CD14-positive monocyte (primary cell): ENCODE measurements around the gene FAM43A. TPM values are rescaled to one million over a fixed set of nuclear protein-coding genes. Genes with fewer than 3 reads are reported as not detected.

Experiments
- DNase-seq, 3 donors: peaks; one replicate each; pipeline ENCODE4 v3.0.0-alpha.2; 2011 to 2022
- H2AFZ ChIP-seq: 2 replicates; pipeline ENCODE4 v1.6.0; 2012; ENCODE audit warnings: mild to moderate bottlenecking, low read depth, low read length, inconsistent platforms; ENCODE audit not compliant: insufficient read depth, poor library complexity, severe bottlenecking
- H3K27ac ChIP-seq, 2 donors: 1 replicate in 1 of 2; 2 replicates in 1 of 2; pipeline ENCODE4 v1.5.1; 2012 to 2013; ENCODE audit warnings: low read length in 2 of 2, control low read depth in 1 of 2, inconsistent platforms in 1 of 2, low read depth in 1 of 2, mild to moderate bottlenecking in 1 of 2
- H3K27me3 ChIP-seq, 2 donors: one replicate each; pipeline versions ENCODE4 v1.6.0 to v1.6.1; 2011 to 2013; ENCODE audit warnings: low read length in 2 of 2; ENCODE audit not compliant: control insufficient read depth in 2 of 2, insufficient read depth in 2 of 2
- H3K36me3 ChIP-seq, 2 donors: replicated peaks in 1 of 2; 1 replicate in 1 of 2; 2 replicates in 1 of 2; pipeline versions ENCODE4 v1.5.1 to v1.6.1; 2012 to 2013; ENCODE audit warnings: low read length in 2 of 2, control low read depth in 1 of 2, inconsistent platforms in 1 of 2, mild to moderate bottlenecking in 1 of 2; ENCODE audit not compliant: insufficient read depth in 2 of 2, control insufficient read depth in 1 of 2
- H3K4me1 ChIP-seq, 2 donors: 1 replicate in 1 of 2; 2 replicates in 1 of 2; pipeline versions ENCODE4 v1.5.1 to v1.6.1; 2012 to 2013; ENCODE audit warnings: low read length in 2 of 2, control low read depth in 1 of 2, inconsistent platforms in 1 of 2, mild to moderate bottlenecking in 1 of 2, moderate library complexity in 1 of 2; ENCODE audit not compliant: insufficient read depth in 2 of 2, control insufficient read depth in 1 of 2
- H3K4me2 ChIP-seq: replicated peaks from 2 replicates; pipeline ENCODE3; 2012; ENCODE audit warnings: low read length, moderate library complexity, mild to moderate bottlenecking; ENCODE audit not compliant: poor library complexity, severe bottlenecking; ENCODE audit errors: extremely low read depth
- H3K4me3 ChIP-seq, 3 experiments: fragments of 200-600 bp in 1 of 3; sonication (generic) in 1 of 3; replicated peaks in 1 of 3; 1 replicate in 2 of 3; 2 replicates in 1 of 3; pipeline ENCODE4 v1.5.1; 2011 to 2013; ENCODE audit warnings: low read length in 3 of 3, mild to moderate bottlenecking in 3 of 3, control low read depth in 2 of 3, low read depth in 2 of 3, inconsistent platforms in 1 of 3, moderate library complexity in 1 of 3
- H3K79me2 ChIP-seq: 2 replicates; pipeline ENCODE4 v1.6.0; 2012; ENCODE audit warnings: mild to moderate bottlenecking, control low read depth, inconsistent platforms, low read length, moderate library complexity; ENCODE audit not compliant: insufficient read depth
- H3K9ac ChIP-seq: 2 replicates; pipeline ENCODE4 v1.6.0; 2017; ENCODE audit warnings: low read length, mild to moderate bottlenecking; ENCODE audit not compliant: insufficient read depth, poor library complexity, severe bottlenecking
- H3K9me3 ChIP-seq, 2 donors: replicated peaks in 1 of 2; 1 replicate in 1 of 2; 2 replicates in 1 of 2; pipeline versions ENCODE4 v1.5.1 to v1.6.1; 2012 to 2013; ENCODE audit warnings: low read length in 2 of 2, control low read depth in 1 of 2; ENCODE audit not compliant: control insufficient read depth in 1 of 2, insufficient read depth in 1 of 2
- H4K20me1 ChIP-seq: 2 replicates; pipeline ENCODE4 v1.6.0; 2012; ENCODE audit warnings: mild to moderate bottlenecking, low read length, control low read depth, moderate library complexity; ENCODE audit not compliant: insufficient read depth
- H3K27ac Mint-ChIP-seq, 7 donors: one replicate each; pipeline ENCODE4 v1.8.0; 2020; ENCODE audit warnings: mild to moderate bottlenecking in 7 of 7, mixed read lengths in 7 of 7, moderate library complexity in 6 of 7, inconsistent platforms in 2 of 7
- H3K27me3 Mint-ChIP-seq, 3 donors: one replicate each; pipeline ENCODE4 v1.8.0; 2021 to 2022; ENCODE audit warnings: low read depth in 3 of 3, mild to moderate bottlenecking in 3 of 3, mixed read lengths in 3 of 3, moderate library complexity in 3 of 3, inconsistent platforms in 1 of 3
- H3K36me3 Mint-ChIP-seq, 2 donors: one replicate each; pipeline ENCODE4 v1.8.0; 2020; ENCODE audit warnings: mixed read lengths in 2 of 2, inconsistent platforms in 1 of 2, mild to moderate bottlenecking in 1 of 2
- H3K4me1 Mint-ChIP-seq: one replicate; pipeline ENCODE4 v1.8.0; 2020; ENCODE audit warnings: mild to moderate bottlenecking, mixed read lengths
- H3K4me3 Mint-ChIP-seq, 2 donors: one replicate each; pipeline ENCODE4 v1.8.0; 2020; ENCODE audit warnings: mild to moderate bottlenecking in 2 of 2, mixed read lengths in 2 of 2, moderate library complexity in 1 of 2
- H3K9me3 Mint-ChIP-seq, 7 donors: one replicate each; pipeline ENCODE4 v1.8.0; 2020 to 2022; ENCODE audit warnings: mixed read lengths in 7 of 7, mild to moderate bottlenecking in 6 of 7, moderate library complexity in 6 of 7, inconsistent platforms in 2 of 7
- whole genome bisulfite sequencing: methylation state at CpG from one replicate; pipeline ENCODE4 v1.1.5; 2013; ENCODE audit warnings: missing lambda C conversion rate; ENCODE audit not compliant: insufficient coverage; 5-methylcytosine and 5-hydroxymethylcytosine counted together
- intact Hi-C, 2 donors: fragments of 100-400 bp; cut with micrococcal nuclease; formaldehyde crosslinking; loops; one replicate each; pipeline versions ENCODE4 v1.15.0 to v1.15.1; 2023
- polyA plus RNA-seq, 3 donors: library from polyadenylated mRNA; depleted of rRNA in 1 of 3; unstranded in 2 of 3; stranded (reverse) in 1 of 3; fragments of 300-500 nt in 2 of 3; fragments of >200 nt in 1 of 3; fragmentation: Illumina TruSeq in 2 of 3; gene quantifications; 1 replicate in 2 of 3; 2 replicates in 1 of 3; pipeline ENCODE4 v1.2.3, GENCODE V29; 2012 to 2021
- TF ChIP-seq, protein P1 (sequence below): fragments of 200-600 bp; IDR thresholded peaks from one replicate; pipeline ENCODE4 v1.8.0; 2022; ENCODE audit warnings: antibody characterized with exemption, mild to moderate bottlenecking

FAM43A gene
- polyA plus RNA-seq, 3 donors, result 6.6 to 11.3 (median 9.8) TPM

DNA sequence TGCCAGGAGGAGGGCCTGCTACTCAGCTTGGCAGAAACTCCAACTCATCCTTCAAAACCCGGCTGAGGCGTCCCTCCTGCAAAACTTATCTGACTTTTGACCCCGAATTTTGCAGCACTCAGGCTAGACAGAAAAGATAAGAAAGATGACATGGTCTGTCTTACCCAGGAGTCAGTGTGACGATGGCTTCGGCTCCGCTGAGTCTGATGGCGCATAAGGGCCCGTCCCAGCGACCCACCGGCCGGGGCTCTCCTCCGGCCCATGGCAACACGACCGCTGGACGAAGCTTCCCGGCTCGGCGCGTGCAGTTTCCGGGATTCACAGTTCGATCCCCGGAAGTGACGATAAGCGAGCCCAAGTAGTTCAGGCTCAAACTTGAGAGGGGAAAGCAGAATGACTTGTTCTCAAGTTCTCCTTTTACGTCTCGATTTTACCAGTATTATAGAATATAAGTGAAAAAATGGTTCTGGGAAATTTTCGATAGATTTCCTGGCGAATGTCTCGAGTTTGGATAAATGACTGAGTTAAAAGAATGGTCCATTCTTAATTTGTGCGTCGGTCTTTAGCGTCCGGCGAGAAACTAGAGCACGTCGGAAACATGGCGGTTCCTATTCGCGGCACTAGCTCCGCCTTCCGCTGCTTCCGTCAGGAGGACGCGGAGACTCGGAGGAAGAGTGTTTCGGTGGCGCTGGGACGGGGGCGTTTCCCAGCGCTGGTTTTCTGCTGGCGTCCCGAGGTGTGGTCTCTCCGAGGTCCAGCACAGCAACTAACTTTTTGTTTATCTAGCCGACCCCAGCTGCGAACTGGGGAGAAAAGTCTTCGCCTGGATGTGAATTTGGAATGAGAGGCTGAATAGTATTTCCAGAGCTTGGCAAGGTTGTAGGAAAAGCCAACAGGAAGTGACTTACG is 13.5 kb upstream of the FAM43A start, which contains the start of gene LSG1:
LSG1 (minus strand) TSS at position 292 of the 909 bp plus-strand sequence; CDS start at position 263, 29 bp downstream.
- Mint-ChIP-seq H3K27me3 (peaks cover 4 to 6% (median 5%) of the 10 kb centered on the region in 3 donors), H3K36me3 (peaks cover 19 to 21% of the 10 kb centered on the region in 2 donors), H3K27ac (peak within 1 kb of the TSS; percentile 94 to 99 (median 97)), H3K4me3 (peak within 1 kb of the TSS; percentile 89 to 98), H3K9me3 (peaks cover 0 to 2% (median 0%) of the 10 kb centered on the region in 7 donors), H3K4me1 (peaks cover 14% of the 10 kb centered on the region)
- Histone ChIP-seq H4K20me1 (peaks cover 26% of the 10 kb centered on the region), H3K27ac (peak within 1 kb of the TSS; percentile 57 to 96), H3K9ac (peak within 1 kb of the TSS; percentile 76), H3K4me1 (peaks cover 14 to 21% of the 10 kb centered on the region in 2 donors), H3K79me2 (peaks cover 44% of the 10 kb centered on the region), H3K9me3 (no peaks in the 10 kb centered on the region), H2AFZ (peak within 1 kb of the TSS; percentile 86), H3K27me3 (no peaks in the 10 kb centered on the region), H3K4me3 (peak within 1 kb of the TSS; percentile 77 to 97 (median 89)), H3K36me3 (peaks cover 3 to 26% of the 10 kb centered on the region in 2 donors), H3K4me2 (peak within 1 kb of the TSS; percentile 98)
- intact Hi-C loops, result loop anchor here (2.0 to 10.0 kb wide), 3 partner anchors 589 to 853 kb away; no protein-coding TSS in a partner anchor
- TF ChIP-seq, protein P1, sequence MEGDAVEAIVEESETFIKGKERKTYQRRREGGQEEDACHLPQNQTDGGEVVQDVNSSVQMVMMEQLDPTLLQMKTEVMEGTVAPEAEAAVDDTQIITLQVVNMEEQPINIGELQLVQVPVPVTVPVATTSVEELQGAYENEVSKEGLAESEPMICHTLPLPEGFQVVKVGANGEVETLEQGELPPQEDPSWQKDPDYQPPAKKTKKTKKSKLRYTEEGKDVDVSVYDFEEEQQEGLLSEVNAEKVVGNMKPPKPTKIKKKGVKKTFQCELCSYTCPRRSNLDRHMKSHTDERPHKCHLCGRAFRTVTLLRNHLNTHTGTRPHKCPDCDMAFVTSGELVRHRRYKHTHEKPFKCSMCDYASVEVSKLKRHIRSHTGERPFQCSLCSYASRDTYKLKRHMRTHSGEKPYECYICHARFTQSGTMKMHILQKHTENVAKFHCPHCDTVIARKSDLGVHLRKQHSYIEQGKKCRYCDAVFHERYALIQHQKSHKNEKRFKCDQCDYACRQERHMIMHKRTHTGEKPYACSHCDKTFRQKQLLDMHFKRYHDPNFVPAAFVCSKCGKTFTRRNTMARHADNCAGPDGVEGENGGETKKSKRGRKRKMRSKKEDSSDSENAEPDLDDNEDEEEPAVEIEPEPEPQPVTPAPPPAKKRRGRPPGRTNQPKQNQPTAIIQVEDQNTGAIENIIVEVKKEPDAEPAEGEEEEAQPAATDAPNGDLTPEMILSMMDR, result no peak
- DNase-seq, result peak; percentile 92 to 96 (median 94)
- WGBS, result under 1% methylated on average over 43 of the region's 57 CpGs

DNA sequence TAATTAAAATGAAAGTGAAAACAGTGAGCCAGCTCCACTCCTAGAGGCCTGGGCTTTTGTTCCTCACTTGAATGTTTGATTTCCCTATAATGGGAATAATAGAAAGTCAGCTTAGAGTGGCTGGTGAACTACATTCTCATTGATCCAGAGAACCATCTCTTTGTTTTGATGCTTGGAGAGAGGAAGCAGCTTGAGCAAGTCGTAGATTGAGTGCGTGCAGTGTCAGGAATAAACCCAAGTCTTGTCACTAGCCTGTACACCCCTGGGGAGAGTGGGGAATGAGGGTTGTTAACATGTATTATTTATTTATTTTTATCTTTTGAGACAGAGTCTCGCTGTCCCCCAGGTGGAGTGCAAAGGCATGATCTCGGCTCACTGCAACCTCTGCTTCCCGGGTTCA is 12.8 kb upstream of the FAM43A start:
- Mint-ChIP-seq H3K9me3 (peaks cover 0 to 2% (median 0%) of the 10 kb centered on the region in 7 donors), H3K4me1 (peaks cover 17% of the 10 kb centered on the region), H3K27ac (peak overlapping the region; percentile 94 to 99 (median 97))

More for the DNA sequence above, 12.8 kb upstream of the FAM43A start:
- TF ChIP-seq, protein P1, result no peak
- H3K9ac ChIP-seq, result peak overlapping the region; percentile 76
- peak overlapping the region; percentile 98 for H3K4me2 ChIP-seq
- H3K9me3 ChIP-seq, result no peaks in the 10 kb centered on the region
- intact Hi-C loops, result loop anchor here (2.0 to 10.0 kb wide), 3 partner anchors 588 to 852 kb away; no protein-coding TSS in a partner anchor
- H3K4me1 ChIP-seq, result peaks cover 14 to 21% of the 10 kb centered on the region in 2 donors
- no peak for DNase-seq
- H3K27ac ChIP-seq, result peak overlapping the region; percentile 57 to 96
- Mint-ChIP-seq H3K27me3 (peaks cover 4 to 6% (median 5%) of the 10 kb centered on the region in 3 donors), H3K36me3 (peaks cover 15 to 17% of the 10 kb centered on the region in 2 donors), H3K4me3 (peak overlapping the region; percentile 89 to 98)
- peak overlapping the region; percentile 86 for H2AFZ ChIP-seq
- WGBS, result 82% methylated on average over 3 of the region's 5 CpGs
- H3K4me3 ChIP-seq, result peak overlapping the region; percentile 77 to 97 (median 89)
- peaks cover 26% of the 10 kb centered on the region for H4K20me1 ChIP-seq
- H3K27me3 ChIP-seq, result no peaks in the 10 kb centered on the region
- H3K36me3 ChIP-seq, result peaks cover 3 to 22% of the 10 kb centered on the region in 2 donors
- peaks cover 40% of the 10 kb centered on the region for H3K79me2 ChIP-seq
